Neural crest cell (in vitro differentiated cells): Measurements from ENCODE around the gene FBXL17. TPM values are rescaled to one million over a fixed set of nuclear protein-coding genes. Genes with fewer than 3 reads are reported as not detected.

ENCODE experiments used
- DNase-seq: peaks from one replicate; pipeline ENCODE4 v3.0.0; 2021; ENCODE audit warnings: low read depth, mixed read lengths, low spot score
- H3K27ac Mint-ChIP-seq: one replicate; pipeline ENCODE4 v1.8.0; 2021; ENCODE audit warnings: mild to moderate bottlenecking, mixed read lengths; ENCODE audit not compliant: unreplicated experiment
- H3K27me3 Mint-ChIP-seq: 2 replicates; pipeline ENCODE4 v1.8.0; 2021; ENCODE audit warnings: low read depth, mild to moderate bottlenecking, mixed read lengths
- H3K36me3 Mint-ChIP-seq: 2 replicates; pipeline ENCODE4 v1.8.0; 2021; ENCODE audit warnings: low read depth, mild to moderate bottlenecking, mixed read lengths
- H3K4me1 Mint-ChIP-seq: 2 replicates; pipeline ENCODE4 v1.8.0; 2021; ENCODE audit warnings: mixed read lengths
- H3K4me3 Mint-ChIP-seq: one replicate; pipeline ENCODE4 v1.8.0; 2021; ENCODE audit warnings: mild to moderate bottlenecking, mixed read lengths
- H3K9me3 Mint-ChIP-seq: 2 replicates; pipeline ENCODE4 v1.8.0; 2021; ENCODE audit warnings: mixed read lengths
- total RNA-seq: library from RNA; stranded (reverse); gene quantifications from 2 replicates; pipeline ENCODE4 v1.2.1, GENCODE V29; 2021
- TF ChIP-seq, protein P1 (sequence below): fragments of 200-600 bp; sonication (generic); conservative IDR thresholded peaks from 2 replicates; pipeline ENCODE4 v1.5.0; 2021; ENCODE audit warnings: antibody characterized with exemption, mild to moderate bottlenecking

The FBXL17 gene
- total RNA-seq, 1 donor from 2014 or later, result 17.8 TPM

DNA sequence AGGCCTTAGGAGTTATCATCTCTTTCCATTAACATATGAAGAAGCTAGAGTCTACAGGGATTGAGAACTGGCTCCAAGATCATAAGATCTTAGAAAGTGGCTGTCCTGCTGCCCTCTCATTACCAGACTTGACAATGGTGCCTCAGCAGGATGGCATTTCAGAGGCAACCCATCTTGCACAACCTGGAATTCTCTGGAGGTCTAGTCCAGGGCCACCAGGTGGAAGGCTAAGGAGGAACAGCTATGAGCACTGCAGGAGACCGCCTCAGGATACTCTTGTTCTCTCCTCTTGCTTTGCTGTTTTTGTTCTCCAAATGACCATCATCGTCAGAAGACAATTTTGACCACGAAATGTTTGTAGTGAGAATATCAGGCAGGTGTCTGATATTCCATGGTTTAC, 322.6 kb downstream of the FBXL17 start:
- Mint-ChIP-seq H3K4me1 (peaks cover 6% of the 10 kb centered on the region), H3K9me3 (no peaks in the 10 kb centered on the region)

DNA sequence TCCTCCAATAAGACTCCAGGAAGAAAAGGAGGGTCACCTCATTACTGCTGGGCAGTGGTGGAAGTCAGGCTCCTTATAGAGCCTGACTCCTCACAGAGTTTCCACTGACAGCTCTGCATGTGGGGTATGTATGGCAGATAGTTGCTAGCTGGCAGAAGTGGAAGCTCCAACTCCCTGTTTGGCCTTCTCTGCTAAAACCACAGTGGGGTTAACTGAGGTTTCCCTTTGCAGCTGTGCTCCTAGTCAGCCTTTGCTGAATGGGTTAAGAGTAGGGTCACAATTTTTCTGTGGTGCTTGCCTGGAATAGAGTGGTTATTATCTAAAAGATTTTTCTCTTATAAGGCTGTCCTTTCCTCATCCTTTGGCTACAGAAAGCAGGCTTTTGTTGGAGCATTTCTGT, 327.5 kb downstream of the FBXL17 start:
- Mint-ChIP-seq H3K4me3 (no peak overlapping the region), H3K9me3 (peaks cover 22% of the 10 kb centered on the region), H3K4me1 (peaks cover 6% of the 10 kb centered on the region), H3K36me3 (peaks cover 32% of the 10 kb centered on the region), H3K27me3 (no peaks in the 10 kb centered on the region), H3K27ac (no peak overlapping the region)
- no peak for DNase-seq
- TF ChIP-seq, protein P1, sequence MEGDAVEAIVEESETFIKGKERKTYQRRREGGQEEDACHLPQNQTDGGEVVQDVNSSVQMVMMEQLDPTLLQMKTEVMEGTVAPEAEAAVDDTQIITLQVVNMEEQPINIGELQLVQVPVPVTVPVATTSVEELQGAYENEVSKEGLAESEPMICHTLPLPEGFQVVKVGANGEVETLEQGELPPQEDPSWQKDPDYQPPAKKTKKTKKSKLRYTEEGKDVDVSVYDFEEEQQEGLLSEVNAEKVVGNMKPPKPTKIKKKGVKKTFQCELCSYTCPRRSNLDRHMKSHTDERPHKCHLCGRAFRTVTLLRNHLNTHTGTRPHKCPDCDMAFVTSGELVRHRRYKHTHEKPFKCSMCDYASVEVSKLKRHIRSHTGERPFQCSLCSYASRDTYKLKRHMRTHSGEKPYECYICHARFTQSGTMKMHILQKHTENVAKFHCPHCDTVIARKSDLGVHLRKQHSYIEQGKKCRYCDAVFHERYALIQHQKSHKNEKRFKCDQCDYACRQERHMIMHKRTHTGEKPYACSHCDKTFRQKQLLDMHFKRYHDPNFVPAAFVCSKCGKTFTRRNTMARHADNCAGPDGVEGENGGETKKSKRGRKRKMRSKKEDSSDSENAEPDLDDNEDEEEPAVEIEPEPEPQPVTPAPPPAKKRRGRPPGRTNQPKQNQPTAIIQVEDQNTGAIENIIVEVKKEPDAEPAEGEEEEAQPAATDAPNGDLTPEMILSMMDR, result no peak

More for the DNA sequence above, 322.6 kb downstream of the FBXL17 start:
- TF ChIP-seq, protein P1, result no peak
- H3K27ac Mint-ChIP-seq, result no peak overlapping the region
- DNase-seq, result no peak
- peaks cover 3% of the 10 kb centered on the region for H3K36me3 Mint-ChIP-seq
- no peaks in the 10 kb centered on the region for H3K27me3 Mint-ChIP-seq
- no peak overlapping the region for H3K4me3 Mint-ChIP-seq

DNA sequence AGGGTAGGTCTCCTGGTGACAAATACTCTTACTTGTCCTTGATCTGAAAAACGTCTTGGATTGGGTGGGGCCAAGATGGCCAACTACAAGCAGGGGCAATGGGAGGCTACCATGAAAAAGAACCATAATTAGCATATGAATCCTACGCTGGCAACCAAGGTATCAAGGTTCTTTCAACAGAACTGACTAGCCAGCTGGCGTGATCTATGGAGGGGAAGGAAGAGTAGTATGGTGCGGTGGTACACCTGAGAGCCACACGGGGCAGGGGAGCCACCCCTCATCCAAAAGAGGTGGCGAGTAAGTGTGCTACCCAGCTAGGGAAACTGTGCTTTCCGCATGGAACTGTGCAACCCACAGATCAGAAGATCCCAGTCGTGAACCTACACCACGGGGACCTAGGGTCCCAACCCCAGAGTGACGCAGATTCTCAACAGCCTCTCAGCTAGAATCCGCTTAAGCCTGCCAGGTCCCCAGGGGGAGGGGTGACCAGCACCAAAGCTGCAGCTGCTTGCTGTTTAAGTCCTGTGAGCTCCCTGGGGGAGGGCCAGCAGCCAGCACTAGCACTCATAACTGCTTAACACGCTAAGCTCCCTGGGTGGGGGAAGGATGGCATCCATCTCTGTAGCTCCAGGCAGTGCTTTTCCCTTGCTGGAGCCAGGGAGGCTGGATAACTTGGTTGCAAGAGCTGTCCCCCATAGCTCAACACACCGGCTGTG, 334.8 kb downstream of the FBXL17 start:
- Mint-ChIP-seq H3K27ac (peak overlapping the region; percentile 30), H3K4me1 (no peaks in the 10 kb centered on the region), H3K36me3 (peaks cover 37% of the 10 kb centered on the region), H3K27me3 (peaks cover 2% of the 10 kb centered on the region), H3K9me3 (peaks cover 22% of the 10 kb centered on the region), H3K4me3 (no peak overlapping the region)
- no peak for DNase-seq
- TF ChIP-seq, protein P1, result no peak

DNA sequence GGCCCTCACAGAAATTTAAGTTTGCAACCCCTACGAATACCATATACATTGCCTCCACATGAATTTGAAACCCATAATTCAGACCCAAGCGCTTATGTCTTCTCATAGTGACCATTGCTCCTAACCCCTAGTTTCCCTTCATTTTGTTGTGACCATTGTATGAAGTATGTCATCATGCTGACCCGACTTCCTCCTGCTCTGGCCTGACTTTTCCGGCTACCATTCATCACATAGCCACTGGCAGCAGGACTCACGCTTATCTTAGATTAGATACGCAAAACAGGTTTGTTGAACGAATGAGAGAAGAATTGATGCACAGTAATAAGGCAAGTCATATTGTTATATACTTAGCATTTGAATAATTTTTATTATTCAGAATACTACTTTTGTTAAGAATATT, 345.4 kb downstream of the FBXL17 start:
- TF ChIP-seq, protein P1, result no peak
- H3K27me3 Mint-ChIP-seq, result peaks cover 51% of the 10 kb centered on the region
- H3K9me3 Mint-ChIP-seq, result peaks cover 3% of the 10 kb centered on the region
- DNase-seq, result no peak
- H3K36me3 Mint-ChIP-seq, result peaks cover 11% of the 10 kb centered on the region
- H3K4me3 Mint-ChIP-seq, result no peak overlapping the region
- H3K4me1 Mint-ChIP-seq, result peaks cover 9% of the 10 kb centered on the region
- H3K27ac Mint-ChIP-seq, result no peak overlapping the region

DNA sequence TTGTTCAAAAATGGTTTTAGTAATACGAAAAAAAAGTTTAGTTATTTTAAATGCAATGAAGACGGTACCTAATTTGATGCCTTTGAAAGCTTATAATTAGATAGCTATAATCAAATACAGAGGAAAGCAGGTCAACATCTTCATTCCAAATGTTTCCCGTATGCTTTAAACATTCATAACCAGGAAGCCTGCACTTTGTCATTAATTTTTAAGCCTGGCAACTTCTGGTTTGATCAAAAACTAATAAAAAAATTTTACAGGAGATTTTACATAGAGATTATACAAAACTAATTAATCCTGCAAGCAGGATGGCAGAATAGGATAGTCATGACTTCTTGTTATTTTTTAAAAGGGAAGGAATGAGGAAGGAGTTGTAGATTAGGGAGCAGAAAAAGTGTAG, 353.0 kb downstream of the FBXL17 start:
- no peak overlapping the region for H3K4me3 Mint-ChIP-seq
- H3K4me1 Mint-ChIP-seq, result peaks cover 49% of the 10 kb centered on the region
- H3K27me3 Mint-ChIP-seq, result peaks cover 88% of the 10 kb centered on the region
- peaks cover 3% of the 10 kb centered on the region for H3K9me3 Mint-ChIP-seq
- peaks cover 9% of the 10 kb centered on the region for H3K36me3 Mint-ChIP-seq
- DNase-seq, result no peak
- TF ChIP-seq, protein P1, result no peak
- peak overlapping the region; percentile 59 for H3K27ac Mint-ChIP-seq
